ENCODE data around the gene SLC17A7.

SLC17A7 gene

GRCh38 chr19:49441210-49441959, at the start of gene SLC17A7:
TSS of gene SLC17A7 (minus strand) at chr19:49441527. CDS start at chr19:49441379, 148 bp downstream.
- Histone ChIP-seq H3K4me3 (ENCODE audit: low read depth, low read length) (peak within 1 kb of the TSS; percentile 61), H3K27me3 (ENCODE audit: control insufficient read depth, insufficient read depth, low read length) (peaks cover 50% of the 10 kb centered on the region), H3K9me3 (ENCODE audit: control insufficient read depth, insufficient read depth, low read length) (no peaks in the 10 kb centered on the region), H3K4me1 (ENCODE audit: control insufficient read depth, insufficient read depth, low read length) (no peaks in the 10 kb centered on the region), H3K36me3 (ENCODE audit: control insufficient read depth, insufficient read depth, low read length) (peaks cover 3% of the 10 kb centered on the region), H3K9ac (ENCODE audit: low read depth, low read length) (no peak within 1 kb of the TSS)

- Histone ChIP-seq H3K9ac (ENCODE audit: low read depth, low read length) (peak overlapping the region; percentile 49), H3K4me3 (ENCODE audit: low read depth, low read length) (peak overlapping the region; percentile 16), H3K36me3 (ENCODE audit: control insufficient read depth, insufficient read depth, low read length) (peaks cover 45% of the 10 kb centered on the region), H3K4me1 (ENCODE audit: control insufficient read depth, insufficient read depth, low read length) (peaks cover 5% of the 10 kb centered on the region), H3K27me3 (ENCODE audit: control insufficient read depth, insufficient read depth, low read length) (no peaks in the 10 kb centered on the region), H3K9me3 (ENCODE audit: control insufficient read depth, insufficient read depth, low read length) (no peaks in the 10 kb centered on the region)
Observed at GRCh38 chr19:49490287-49491029, 49.1 kb upstream of the SLC17A7 start.

- Histone ChIP-seq H3K4me1 (ENCODE audit: control insufficient read depth, insufficient read depth, low read length) (peaks cover 3% of the 10 kb centered on the region), H3K9me3 (ENCODE audit: control insufficient read depth, insufficient read depth, low read length) (no peaks in the 10 kb centered on the region), H3K36me3 (ENCODE audit: control insufficient read depth, insufficient read depth, low read length) (peaks cover 45% of the 10 kb centered on the region)
Observed at GRCh38 chr19:49489601-49490167, 48.4 kb upstream of the SLC17A7 start.

GRCh38 chr19:49488863-49489537, 47.7 kb upstream of the SLC17A7 start:
- Histone ChIP-seq H3K4me3 (ENCODE audit: low read depth, low read length) (peak overlapping the region; percentile 100), H3K27me3 (ENCODE audit: control insufficient read depth, insufficient read depth, low read length) (no peaks in the 10 kb centered on the region), H3K9me3 (ENCODE audit: control insufficient read depth, insufficient read depth, low read length) (no peaks in the 10 kb centered on the region), H3K4me1 (ENCODE audit: control insufficient read depth, insufficient read depth, low read length) (peaks cover 3% of the 10 kb centered on the region), H3K9ac (ENCODE audit: low read depth, low read length) (peak overlapping the region; percentile 100), H3K36me3 (ENCODE audit: control insufficient read depth, insufficient read depth, low read length) (peaks cover 45% of the 10 kb centered on the region)

More at GRCh38 chr19:49489601-49490167, 48.4 kb upstream of the SLC17A7 start:
- Histone ChIP-seq H3K9ac (ENCODE audit: low read depth, low read length) (peak overlapping the region; percentile 100), H3K27me3 (ENCODE audit: control insufficient read depth, insufficient read depth, low read length) (no peaks in the 10 kb centered on the region), H3K4me3 (ENCODE audit: low read depth, low read length) (peak overlapping the region; percentile 100)

- peak overlapping the region; percentile 100 for H3K9ac ChIP-seq (ENCODE audit: low read depth, low read length)
- H3K9me3 ChIP-seq (ENCODE audit: control insufficient read depth, insufficient read depth, low read length): no peaks in the 10 kb centered on the region
- H3K36me3 ChIP-seq (ENCODE audit: control insufficient read depth, insufficient read depth, low read length): peaks cover 45% of the 10 kb centered on the region
- H3K27me3 ChIP-seq (ENCODE audit: control insufficient read depth, insufficient read depth, low read length): no peaks in the 10 kb centered on the region
- H3K4me3 ChIP-seq (ENCODE audit: low read depth, low read length): peak overlapping the region; percentile 100
- H3K4me1 ChIP-seq (ENCODE audit: control insufficient read depth, insufficient read depth, low read length): peaks cover 3% of the 10 kb centered on the region
Observed at GRCh38 chr19:49488046-49488862, 46.9 kb upstream of the SLC17A7 start.

- Histone ChIP-seq H3K36me3 (ENCODE audit: control insufficient read depth, insufficient read depth, low read length) (peaks cover 45% of the 10 kb centered on the region), H3K4me1 (ENCODE audit: control insufficient read depth, insufficient read depth, low read length) (peaks cover 3% of the 10 kb centered on the region), H3K9me3 (ENCODE audit: control insufficient read depth, insufficient read depth, low read length) (no peaks in the 10 kb centered on the region), H3K9ac (ENCODE audit: low read depth, low read length) (peak within 1 kb of the TSS; percentile 100), H3K27me3 (ENCODE audit: control insufficient read depth, insufficient read depth, low read length) (no peaks in the 10 kb centered on the region), H3K4me3 (ENCODE audit: low read depth, low read length) (peak within 1 kb of the TSS; percentile 100)
Observed at GRCh38 chr19:49487277-49488045, 46.1 kb upstream of the SLC17A7 start, which contains the start of gene RPL13A. TSS of gene RPL13A (plus strand) at chr19:49487608. CDS start at chr19:49487630, 22 bp downstream.

- Histone ChIP-seq H3K9ac (ENCODE audit: low read depth, low read length) (no peak overlapping the region), H3K4me3 (ENCODE audit: low read depth, low read length) (peak overlapping the region; percentile 18)
Observed at GRCh38 chr19:49486710-49487276, 45.5 kb upstream of the SLC17A7 start.

GRCh38 chr19:49486232-49486631, 44.9 kb upstream of the SLC17A7 start:
- Histone ChIP-seq H3K4me1 (ENCODE audit: control insufficient read depth, insufficient read depth, low read length) (peaks cover 3% of the 10 kb centered on the region), H3K27me3 (ENCODE audit: control insufficient read depth, insufficient read depth, low read length) (no peaks in the 10 kb centered on the region), H3K9ac (ENCODE audit: low read depth, low read length) (no peak overlapping the region), H3K36me3 (ENCODE audit: control insufficient read depth, insufficient read depth, low read length) (peaks cover 36% of the 10 kb centered on the region), H3K4me3 (ENCODE audit: low read depth, low read length) (no peak overlapping the region), H3K9me3 (ENCODE audit: control insufficient read depth, insufficient read depth, low read length) (no peaks in the 10 kb centered on the region)

More at GRCh38 chr19:49486710-49487276, 45.5 kb upstream of the SLC17A7 start:
- Histone ChIP-seq H3K36me3 (ENCODE audit: control insufficient read depth, insufficient read depth, low read length) (peaks cover 42% of the 10 kb centered on the region), H3K4me1 (ENCODE audit: control insufficient read depth, insufficient read depth, low read length) (peaks cover 3% of the 10 kb centered on the region), H3K9me3 (ENCODE audit: control insufficient read depth, insufficient read depth, low read length) (no peaks in the 10 kb centered on the region), H3K27me3 (ENCODE audit: control insufficient read depth, insufficient read depth, low read length) (no peaks in the 10 kb centered on the region)

GRCh38 chr19:49481020-49481683, 39.8 kb upstream of the SLC17A7 start:
- no peaks in the 10 kb centered on the region for H3K9me3 ChIP-seq (ENCODE audit: control insufficient read depth, insufficient read depth, low read length)
- no peaks in the 10 kb centered on the region for H3K4me1 ChIP-seq (ENCODE audit: control insufficient read depth, insufficient read depth, low read length)
- no peaks in the 10 kb centered on the region for H3K27me3 ChIP-seq (ENCODE audit: control insufficient read depth, insufficient read depth, low read length)
- no peak overlapping the region for H3K4me3 ChIP-seq (ENCODE audit: low read depth, low read length)
- no peak overlapping the region for H3K9ac ChIP-seq (ENCODE audit: low read depth, low read length)
- H3K36me3 ChIP-seq (ENCODE audit: control insufficient read depth, insufficient read depth, low read length): no peaks in the 10 kb centered on the region
